Hepatocyte (in vitro differentiated cells): ENCODE measurements around the gene GRID2IP. TPM values are rescaled to one million over a fixed set of nuclear protein-coding genes. Genes with fewer than 3 reads are reported as not detected.

ENCODE experiments used
- DNase-seq: peaks from one replicate; pipeline ENCODE4 v3.0.0-alpha.2; 2016; ENCODE audit warnings: low spot score
- H2AFZ ChIP-seq: fragments of 200-600 bp; sonication (generic); 2 replicates; pipeline ENCODE4 v1.6.0; 2016; ENCODE audit warnings: antibody characterized with exemption, mild to moderate bottlenecking
- H3K27ac ChIP-seq: fragments of 200-600 bp; sonication (generic); 2 replicates; pipeline ENCODE4 v1.5.1; 2016; ENCODE audit warnings: mild to moderate bottlenecking
- H3K27me3 ChIP-seq: fragments of 200-600 bp; sonication (generic); 2 replicates; pipeline ENCODE4 v1.6.1; 2016
- H3K36me3 ChIP-seq: fragments of 200-600 bp; sonication (generic); replicated peaks from 2 replicates; pipeline ENCODE4 v1.5.1; 2016; ENCODE audit warnings: low read depth; ENCODE audit not compliant: insufficient read depth
- H3K4me1 ChIP-seq: fragments of 200-600 bp; sonication (generic); 2 replicates; pipeline ENCODE4 v1.5.1; 2016; ENCODE audit warnings: mild to moderate bottlenecking, moderate library complexity; ENCODE audit not compliant: insufficient read depth
- H3K4me2 ChIP-seq: fragments of 200-600 bp; sonication (generic); 2 replicates; pipeline ENCODE4 v1.6.0; 2016
- H3K4me3 ChIP-seq: fragments of 200-600 bp; sonication (generic); 2 replicates; pipeline ENCODE4 v1.5.1; 2016; ENCODE audit warnings: mild to moderate bottlenecking
- H3K79me2 ChIP-seq: fragments of 200-600 bp; sonication (generic); 2 replicates; pipeline ENCODE4 v1.6.0; 2017; ENCODE audit warnings: mild to moderate bottlenecking
- H3K9me2 ChIP-seq: fragments of 200-600 bp; sonication (generic); replicated peaks from 2 replicates; pipeline ENCODE4 v1.6.0; 2017; ENCODE audit warnings: mild to moderate bottlenecking; ENCODE audit not compliant: insufficient read depth
- H3K9me3 ChIP-seq: fragments of 200-600 bp; sonication (generic); 2 replicates; pipeline ENCODE4 v1.5.1; 2016; ENCODE audit warnings: low read depth, mild to moderate bottlenecking
- H4K20me1 ChIP-seq: fragments of 200-600 bp; sonication (generic); 2 replicates; pipeline ENCODE4 v1.6.0; 2016; ENCODE audit warnings: mild to moderate bottlenecking; ENCODE audit not compliant: insufficient read depth, poor library complexity, severe bottlenecking
- CTCF ChIP-seq: fragments of 200-600 bp; sonication (generic); IDR thresholded peaks from 2 replicates; pipeline ENCODE4 v1.5.1; 2016; ENCODE audit warnings: antibody characterized with exemption, mild to moderate bottlenecking; ENCODE audit not compliant: poor library complexity
- EZH2 ChIP-seq: fragments of 200-600 bp; sonication (generic); IDR thresholded peaks from 2 replicates; pipeline ENCODE4 v1.6.1; 2016; ENCODE audit warnings: antibody characterized with exemption, mild to moderate bottlenecking, borderline replicate concordance
- EZH2phosphoT487 ChIP-seq: fragments of 200-600 bp; sonication (generic); IDR thresholded peaks from one replicate; pipeline ENCODE4 v1.6.1; 2018; ENCODE audit warnings: antibody characterized with exemption, mild to moderate bottlenecking, low read depth, moderate library complexity; ENCODE audit not compliant: unreplicated experiment, severe bottlenecking
- WGBS: methylation state at CpG from one replicate; pipeline ENCODE4 v1.1.6; 2016; ENCODE audit warnings: low lambda C conversion rate; ENCODE audit errors: missing lambda C conversion rate; 5-methylcytosine and 5-hydroxymethylcytosine counted together
- polyA plus RNA-seq: library from polyadenylated mRNA; unstranded; fragments of >200 nt; fragmentation: Nextera tagmentation; extraction: Ambion mirVana; gene quantifications from 2 replicates; pipeline ENCODE4 v1.2.1, GENCODE V29; 2016
- total RNA-seq: library from RNA; depleted of rRNA; stranded (reverse); fragments of >200 nt; gene quantifications from 2 replicates; pipeline ENCODE4 v1.2.3, GENCODE V29; 2014

GRID2IP gene
- total and polyA plus RNA-seq, 2 experiments from 2014 or later: 0.25 to 0.73 TPM

GRCh38 chr7:6481445-6481844 is 69.8 kb downstream of the GRID2IP start:
- DNase-seq: no peak
- peaks cover 74% of the 10 kb centered on the region for H3K79me2 ChIP-seq
- peak overlapping the region; percentile 43 for H3K27ac ChIP-seq
- no peaks in the 10 kb centered on the region for H3K27me3 ChIP-seq
- H3K36me3 ChIP-seq: no peaks in the 10 kb centered on the region
- no peaks in the 10 kb centered on the region for H3K9me2 ChIP-seq
- no peak overlapping the region for H2AFZ ChIP-seq
- WGBS: 83% methylated on average over 6 of the region's 6 CpGs
- H4K20me1 ChIP-seq: peaks cover 63% of the 10 kb centered on the region
- H3K9me3 ChIP-seq: no peaks in the 10 kb centered on the region
- TF ChIP-seq EZH2phosphoT487: no peak
- TF ChIP-seq CTCF: no peak
- no peak for TF ChIP-seq EZH2
- H3K4me3 ChIP-seq: no peak overlapping the region
- H3K4me1 ChIP-seq: peaks cover 35% of the 10 kb centered on the region
- peak overlapping the region; percentile 77 for H3K4me2 ChIP-seq

GRCh38 chr7:6480323-6480660 is 71.0 kb downstream of the GRID2IP start:
- DNase-seq: no peak
- H3K4me2 ChIP-seq: peak overlapping the region; percentile 77
- H3K9me2 ChIP-seq: no peaks in the 10 kb centered on the region
- peaks cover 35% of the 10 kb centered on the region for H3K4me1 ChIP-seq
- H3K79me2 ChIP-seq: peaks cover 86% of the 10 kb centered on the region
- no peak for TF ChIP-seq EZH2phosphoT487
- no peak for TF ChIP-seq CTCF
- TF ChIP-seq EZH2: no peak
- H3K4me3 ChIP-seq: no peak overlapping the region
- no peak overlapping the region for H2AFZ ChIP-seq
- no peaks in the 10 kb centered on the region for H3K9me3 ChIP-seq
- WGBS: 81% methylated on average over 5 of the region's 5 CpGs
- no peaks in the 10 kb centered on the region for H3K27me3 ChIP-seq
- peaks cover 74% of the 10 kb centered on the region for H4K20me1 ChIP-seq
- no peaks in the 10 kb centered on the region for H3K36me3 ChIP-seq
- no peak overlapping the region for H3K27ac ChIP-seq

GRCh38 chr7:6479067-6479466 is 72.2 kb downstream of the GRID2IP start:
- no peak overlapping the region for H2AFZ ChIP-seq
- H3K4me3 ChIP-seq: no peak overlapping the region
- TF ChIP-seq CTCF (no peak), EZH2phosphoT487 (no peak), EZH2 (no peak)
- H3K27ac ChIP-seq: no peak overlapping the region
- H3K27me3 ChIP-seq: no peaks in the 10 kb centered on the region
- peaks cover 31% of the 10 kb centered on the region for H3K4me1 ChIP-seq
- 89% methylated on average over 8 of the region's 8 CpGs for WGBS
- peaks cover 98% of the 10 kb centered on the region for H3K79me2 ChIP-seq
- no peaks in the 10 kb centered on the region for H3K9me2 ChIP-seq
- H3K36me3 ChIP-seq: no peaks in the 10 kb centered on the region
- no peaks in the 10 kb centered on the region for H3K9me3 ChIP-seq
- no peak overlapping the region for H3K4me2 ChIP-seq
- H4K20me1 ChIP-seq: peaks cover 87% of the 10 kb centered on the region
- DNase-seq: no peak

GRCh38 chr7:6478186-6478585 is 73.1 kb downstream of the GRID2IP start:
- Histone ChIP-seq H4K20me1 (peaks cover 95% of the 10 kb centered on the region), H3K4me1 (peaks cover 31% of the 10 kb centered on the region), H3K9me2 (no peaks in the 10 kb centered on the region)

More at GRCh38 chr7:6478186-6478585, 73.1 kb downstream of the GRID2IP start:
- H2AFZ ChIP-seq: no peak overlapping the region
- no peaks in the 10 kb centered on the region for H3K36me3 ChIP-seq
- no peak overlapping the region for H3K4me3 ChIP-seq
- no peak for DNase-seq
- H3K4me2 ChIP-seq: peak overlapping the region; percentile 13
- TF ChIP-seq EZH2phosphoT487 (no peak), EZH2 (no peak), CTCF (no peak)
- H3K79me2 ChIP-seq: peaks cover 100% of the 10 kb centered on the region
- 96% methylated on average over 7 of the region's 7 CpGs for WGBS
- H3K27me3 ChIP-seq: no peaks in the 10 kb centered on the region
- no peaks in the 10 kb centered on the region for H3K9me3 ChIP-seq
- H3K27ac ChIP-seq: no peak overlapping the region
